ENCODE measurements around the gene DOCK4. TPM values are rescaled to one million over a fixed set of nuclear protein-coding genes. Genes with fewer than 3 reads are reported as not detected.

Gene DOCK4
- total RNA-seq, 1 donor from 2014 or later: 43.0 TPM

DNA sequence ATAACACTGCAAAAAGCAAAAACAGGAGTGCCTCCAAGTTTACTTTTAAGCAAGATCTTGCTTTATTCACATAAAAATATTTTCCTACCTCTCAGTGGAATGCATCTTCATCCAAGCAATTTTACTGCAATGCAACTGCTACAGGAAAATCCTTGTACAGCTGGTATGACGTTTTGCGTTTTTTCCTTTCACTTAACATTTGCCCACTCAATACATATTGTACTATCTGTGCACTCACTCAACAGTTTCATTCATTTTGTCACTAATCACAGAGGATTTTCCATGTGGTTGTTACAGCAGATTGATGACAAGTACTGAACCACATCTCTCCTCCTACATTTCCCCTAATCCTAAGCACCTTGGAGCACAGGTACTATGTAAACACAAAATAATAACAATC lies 421.9 kb downstream of the DOCK4 start:
- Mint-ChIP-seq H3K4me1 (ENCODE audit: low read depth) (peaks cover 22% of the 10 kb centered on the region), H3K27ac (ENCODE audit: unreplicated experiment) (no peak overlapping the region)

DNA sequence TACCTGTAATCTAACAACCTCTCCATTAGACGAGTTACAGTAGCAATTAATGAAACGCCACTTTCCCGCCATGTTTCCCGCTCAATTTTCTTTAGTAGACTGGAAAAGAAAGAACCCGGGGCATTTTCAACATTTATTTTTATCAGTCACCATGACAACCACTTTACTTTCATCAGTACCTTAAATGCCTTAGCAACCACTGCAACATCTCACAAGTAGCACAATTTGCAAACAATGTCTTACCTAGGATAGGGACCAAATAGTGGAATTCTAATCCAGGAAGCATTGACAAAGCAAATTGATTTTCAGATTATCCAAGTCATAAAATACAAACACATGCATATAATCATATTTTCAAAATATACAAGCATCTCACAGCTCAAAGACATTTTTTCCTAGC lies 422.3 kb downstream of the DOCK4 start:
- H3K4me3 Mint-ChIP-seq (ENCODE audit: unreplicated experiment): no peak overlapping the region
- no peaks in the 10 kb centered on the region for H3K9me3 Mint-ChIP-seq (ENCODE audit: low read depth)
- H3K27me3 Mint-ChIP-seq (ENCODE audit: low read depth): no peaks in the 10 kb centered on the region
- peaks cover 18% of the 10 kb centered on the region for H3K4me1 Mint-ChIP-seq (ENCODE audit: low read depth)
- TF ChIP-seq, protein P1, sequence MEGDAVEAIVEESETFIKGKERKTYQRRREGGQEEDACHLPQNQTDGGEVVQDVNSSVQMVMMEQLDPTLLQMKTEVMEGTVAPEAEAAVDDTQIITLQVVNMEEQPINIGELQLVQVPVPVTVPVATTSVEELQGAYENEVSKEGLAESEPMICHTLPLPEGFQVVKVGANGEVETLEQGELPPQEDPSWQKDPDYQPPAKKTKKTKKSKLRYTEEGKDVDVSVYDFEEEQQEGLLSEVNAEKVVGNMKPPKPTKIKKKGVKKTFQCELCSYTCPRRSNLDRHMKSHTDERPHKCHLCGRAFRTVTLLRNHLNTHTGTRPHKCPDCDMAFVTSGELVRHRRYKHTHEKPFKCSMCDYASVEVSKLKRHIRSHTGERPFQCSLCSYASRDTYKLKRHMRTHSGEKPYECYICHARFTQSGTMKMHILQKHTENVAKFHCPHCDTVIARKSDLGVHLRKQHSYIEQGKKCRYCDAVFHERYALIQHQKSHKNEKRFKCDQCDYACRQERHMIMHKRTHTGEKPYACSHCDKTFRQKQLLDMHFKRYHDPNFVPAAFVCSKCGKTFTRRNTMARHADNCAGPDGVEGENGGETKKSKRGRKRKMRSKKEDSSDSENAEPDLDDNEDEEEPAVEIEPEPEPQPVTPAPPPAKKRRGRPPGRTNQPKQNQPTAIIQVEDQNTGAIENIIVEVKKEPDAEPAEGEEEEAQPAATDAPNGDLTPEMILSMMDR (IDR thresholded peaks at IDR 0.05): no peak
- H3K36me3 Mint-ChIP-seq (ENCODE audit: low read depth): peaks cover 35% of the 10 kb centered on the region
- DNase-seq (ENCODE audit: low spot score): no peak
- H3K27ac Mint-ChIP-seq (ENCODE audit: unreplicated experiment): no peak overlapping the region

More for the DNA sequence above, 421.9 kb downstream of the DOCK4 start:
- no peaks in the 10 kb centered on the region for H3K9me3 Mint-ChIP-seq (ENCODE audit: low read depth)
- TF ChIP-seq, protein P1 (IDR thresholded peaks at IDR 0.05): no peak
- no peak overlapping the region for H3K4me3 Mint-ChIP-seq (ENCODE audit: unreplicated experiment)
- H3K36me3 Mint-ChIP-seq (ENCODE audit: low read depth): peaks cover 35% of the 10 kb centered on the region
- DNase-seq (ENCODE audit: low spot score): no peak
- no peaks in the 10 kb centered on the region for H3K27me3 Mint-ChIP-seq (ENCODE audit: low read depth)

DNA sequence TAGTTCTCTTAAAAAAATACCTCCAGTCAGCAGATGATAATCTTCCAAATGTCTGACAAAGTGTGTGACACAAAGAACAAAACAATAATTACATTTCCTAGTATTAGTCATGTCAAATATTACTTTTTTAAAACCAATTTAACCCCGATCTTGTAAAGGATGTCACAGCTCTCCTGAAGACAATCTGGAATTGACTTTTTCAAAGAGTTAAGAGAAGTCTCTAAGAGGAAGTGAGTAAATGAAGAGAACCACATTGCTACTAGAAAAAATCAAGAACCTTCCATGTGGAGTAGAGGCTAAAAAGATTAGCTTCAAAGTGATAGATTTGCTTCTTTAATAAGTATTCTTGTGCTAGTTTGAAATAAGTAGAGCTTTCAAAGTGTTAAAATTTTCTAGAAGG lies 425.7 kb downstream of the DOCK4 start:
- H3K4me1 Mint-ChIP-seq (ENCODE audit: low read depth): peaks cover 3% of the 10 kb centered on the region
- peaks cover 7% of the 10 kb centered on the region for H3K9me3 Mint-ChIP-seq (ENCODE audit: low read depth)
- DNase-seq (ENCODE audit: low spot score): no peak
- TF ChIP-seq, protein P1 (IDR thresholded peaks at IDR 0.05): no peak
- no peaks in the 10 kb centered on the region for H3K27me3 Mint-ChIP-seq (ENCODE audit: low read depth)
- no peak overlapping the region for H3K4me3 Mint-ChIP-seq (ENCODE audit: unreplicated experiment)
- no peak overlapping the region for H3K27ac Mint-ChIP-seq (ENCODE audit: unreplicated experiment)
- peaks cover 46% of the 10 kb centered on the region for H3K36me3 Mint-ChIP-seq (ENCODE audit: low read depth)

DNA sequence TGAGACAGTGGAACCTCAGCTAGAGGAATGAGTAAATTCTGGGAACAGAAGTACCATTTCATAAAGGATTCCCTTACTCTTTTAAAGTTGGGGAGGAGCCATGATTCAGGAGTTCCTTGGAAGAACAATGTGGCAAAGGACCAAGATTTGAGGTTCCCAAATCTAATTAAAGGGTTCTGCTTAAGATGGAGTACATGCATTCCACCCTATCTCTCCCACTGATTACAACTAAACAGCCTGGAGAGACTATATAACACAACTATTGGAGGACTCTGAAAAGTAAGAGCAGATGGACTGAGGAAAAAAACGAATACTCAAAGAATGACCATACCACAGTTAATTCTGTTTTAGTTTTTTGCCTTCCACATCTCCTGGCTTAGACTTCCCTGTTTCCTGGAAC lies 431.0 kb downstream of the DOCK4 start:
- no peak overlapping the region for H3K27ac Mint-ChIP-seq (ENCODE audit: unreplicated experiment)
- peaks cover 7% of the 10 kb centered on the region for H3K9me3 Mint-ChIP-seq (ENCODE audit: low read depth)
- no peaks in the 10 kb centered on the region for H3K4me1 Mint-ChIP-seq (ENCODE audit: low read depth)
- no peaks in the 10 kb centered on the region for H3K27me3 Mint-ChIP-seq (ENCODE audit: low read depth)
- TF ChIP-seq, protein P1 (IDR thresholded peaks at IDR 0.05): no peak
- H3K36me3 Mint-ChIP-seq (ENCODE audit: low read depth): peaks cover 53% of the 10 kb centered on the region
- no peak for DNase-seq (ENCODE audit: low spot score)
- H3K4me3 Mint-ChIP-seq (ENCODE audit: unreplicated experiment): no peak overlapping the region

DNA sequence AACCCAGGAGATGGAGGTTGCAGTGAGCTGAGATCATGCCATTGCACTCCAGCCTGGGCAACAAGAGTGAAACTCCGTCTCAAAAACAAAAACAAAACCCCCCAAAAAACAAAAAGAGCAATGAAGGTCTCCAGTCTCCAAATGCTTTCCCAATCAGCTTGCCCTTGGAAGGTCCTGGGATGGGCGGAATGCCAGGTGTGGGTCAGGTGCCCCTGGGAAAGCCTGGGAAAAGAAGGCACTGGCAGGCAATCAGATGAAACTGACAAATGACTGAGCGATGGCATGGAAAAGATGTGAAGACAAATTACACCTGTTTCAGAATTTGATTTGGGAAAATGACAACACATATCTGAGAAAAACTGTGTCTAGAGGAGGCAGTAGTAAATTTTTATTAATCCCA lies 433.5 kb downstream of the DOCK4 start:
- H3K9me3 Mint-ChIP-seq (ENCODE audit: low read depth): peaks cover 6% of the 10 kb centered on the region
- no peak for DNase-seq (ENCODE audit: low spot score)
- TF ChIP-seq, protein P1 (IDR thresholded peaks at IDR 0.05): no peak
- no peak overlapping the region for H3K27ac Mint-ChIP-seq (ENCODE audit: unreplicated experiment)
- H3K4me1 Mint-ChIP-seq (ENCODE audit: low read depth): no peaks in the 10 kb centered on the region
- H3K36me3 Mint-ChIP-seq (ENCODE audit: low read depth): peaks cover 54% of the 10 kb centered on the region
- no peak overlapping the region for H3K4me3 Mint-ChIP-seq (ENCODE audit: unreplicated experiment)
- H3K27me3 Mint-ChIP-seq (ENCODE audit: low read depth): no peaks in the 10 kb centered on the region
